OCI-LY1 (cell line): ENCODE measurements around the gene LTBP1.

Source experiments
- CTCF ChIP-seq: fragments of 200-600 bp; sonication (generic), shearing (Covaris generic); IDR thresholded peaks from 2 replicates; pipeline ENCODE4 v1.5.1; 2017; ENCODE audit warnings: mild to moderate bottlenecking, antibody characterized with exemption, low read length, moderate library complexity, mixed read lengths
- EZH2 ChIP-seq: fragments of 200-600 bp; sonication (generic), shearing (Covaris generic); IDR thresholded peaks from 2 replicates; pipeline ENCODE4 v1.8.0; 2017; ENCODE audit warnings: borderline replicate concordance, mixed run types, mild to moderate bottlenecking, antibody characterized with exemption, low read length, moderate library complexity, mixed read lengths

- TF ChIP-seq CTCF = no peak
- TF ChIP-seq EZH2 = no peak
These were observed 294.3 kb downstream of the LTBP1 start for GRCh38 chr2:33241072-33241471.
